ENCODE results near the gene POLR2B.

POLR2B gene

GRCh38 chr4:57065730-57066482 lies 87.2 kb downstream of the POLR2B start:
- no peak for TF ChIP-seq CTCF (IDR thresholded peaks at IDR 0.05; ENCODE audit: control insufficient read depth, insufficient read depth, low read depth, low read length, missing control alignments)
- H3K4me3 ChIP-seq (ENCODE audit: control insufficient read depth, low read depth, low read length), result peak overlapping the region; percentile 10; the same call in 1 of the 2 replicates

GRCh38 chr4:57068237-57068981 lies 89.7 kb downstream of the POLR2B start:
- no peak for TF ChIP-seq CTCF (IDR thresholded peaks at IDR 0.05; ENCODE audit: control insufficient read depth, insufficient read depth, low read depth, low read length, missing control alignments)
- DNase-seq (ENCODE audit: low read depth), result no peak
- H3K4me3 ChIP-seq (ENCODE audit: control insufficient read depth, low read depth, low read length), result no peak overlapping the region

More at GRCh38 chr4:57065730-57066482, 87.2 kb downstream of the POLR2B start:
- no peak for DNase-seq (ENCODE audit: low read depth)

DNA sequence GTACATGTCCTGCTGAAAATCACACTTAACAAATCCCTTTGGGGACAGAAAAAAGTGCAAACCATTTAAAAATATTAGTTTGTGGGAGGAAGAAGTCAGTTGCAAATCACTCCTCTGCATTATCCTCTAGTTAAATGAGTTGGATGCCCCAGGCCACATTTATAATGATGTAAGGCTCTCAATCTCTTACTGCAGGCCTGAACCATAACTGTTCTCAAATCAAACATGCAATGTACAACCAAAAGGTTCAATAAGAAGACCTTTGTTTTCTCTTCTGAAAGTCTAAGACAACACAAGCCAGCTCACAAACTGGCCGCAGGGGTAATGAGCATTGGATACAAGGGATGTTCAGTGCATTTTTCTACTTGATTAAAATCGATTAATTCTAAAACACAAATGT lies 91.8 kb downstream of the POLR2B start:
- TF ChIP-seq CTCF (IDR thresholded peaks at IDR 0.05; ENCODE audit: control insufficient read depth, insufficient read depth, low read depth, low read length, missing control alignments), result no peak
- H3K4me3 ChIP-seq (ENCODE audit: control insufficient read depth, low read depth, low read length), result no peak overlapping the region
- DNase-seq (ENCODE audit: low read depth), result no peak

DNA sequence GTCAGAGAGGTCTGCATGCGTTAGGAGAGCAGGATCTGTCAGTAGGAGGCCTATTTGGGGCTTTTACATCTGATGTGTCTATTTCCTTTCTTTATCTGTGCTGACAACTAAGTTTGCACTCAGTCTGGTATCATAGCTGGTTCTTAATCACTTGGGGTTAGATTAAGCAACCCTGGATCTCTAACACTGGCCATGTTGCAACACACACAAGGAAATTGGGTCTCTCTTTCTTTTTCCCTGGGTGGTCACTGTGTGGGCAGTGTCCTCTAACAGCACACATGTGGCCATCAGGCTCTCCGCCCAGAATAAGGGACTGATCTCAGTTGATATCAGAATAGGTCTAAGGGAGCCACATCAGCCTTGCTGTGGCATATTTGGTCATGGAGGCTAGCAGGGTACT lies 92.6 kb downstream of the POLR2B start:
- no peak for DNase-seq (ENCODE audit: low read depth)

GRCh38 chr4:57073559-57073958 lies 94.9 kb downstream of the POLR2B start:
- H3K4me3 ChIP-seq (ENCODE audit: control insufficient read depth, low read depth, low read length), result no peak overlapping the region
- no peak for DNase-seq (ENCODE audit: low read depth)
- TF ChIP-seq CTCF (IDR thresholded peaks at IDR 0.05; ENCODE audit: control insufficient read depth, insufficient read depth, low read depth, low read length, missing control alignments), result no peak

More for the DNA sequence above, 92.6 kb downstream of the POLR2B start:
- TF ChIP-seq CTCF (IDR thresholded peaks at IDR 0.05; ENCODE audit: control insufficient read depth, insufficient read depth, low read depth, low read length, missing control alignments), result no peak
- H3K4me3 ChIP-seq (ENCODE audit: control insufficient read depth, low read depth, low read length), result no peak overlapping the region

DNA sequence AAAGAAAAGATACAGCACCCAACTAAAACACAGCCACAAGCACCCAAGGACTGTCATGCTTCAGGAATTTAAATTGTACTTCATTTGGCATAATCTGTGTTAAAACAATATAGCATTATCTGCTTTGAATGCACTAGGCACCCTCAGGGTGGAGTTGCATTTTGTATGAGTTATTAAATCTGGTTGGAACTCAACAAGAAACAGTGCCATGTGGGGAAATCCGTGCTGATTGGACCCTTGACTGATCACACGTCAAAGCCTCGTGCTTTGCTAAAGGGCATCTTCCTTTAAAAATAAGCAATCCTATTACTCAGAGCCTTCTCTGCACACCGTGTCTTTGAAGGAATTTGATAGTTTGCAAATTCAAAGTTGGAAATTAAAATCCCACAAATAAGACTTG lies 96.0 kb downstream of the POLR2B start:
- no peak for TF ChIP-seq CTCF (IDR thresholded peaks at IDR 0.05; ENCODE audit: control insufficient read depth, insufficient read depth, low read depth, low read length, missing control alignments)
- DNase-seq (ENCODE audit: low read depth), result peak; percentile 80
- H3K4me3 ChIP-seq (ENCODE audit: control insufficient read depth, low read depth, low read length), result no peak overlapping the region
